Brain microvascular endothelial cell (primary cell): ENCODE results near the gene EPHB4.
"Not testable (repeated sequence)": the region's sequence is repeated elsewhere in the genome, so short reads cannot be mapped to it uniquely, and the experiment has no call there.

Experiments
- DNase-seq: peaks from one replicate; pipeline ENCODE4 v3.0.0-alpha.2; 2020
- H3K27ac ChIP-seq: fragments of 250-450 bp; sonication (Bioruptor Pico); 2 replicates; pipeline ENCODE4 v1.5.1; 2020; ENCODE audit warnings: mild to moderate bottlenecking, moderate library complexity
- H3K27me3 ChIP-seq: fragments of 250-450 bp; sonication (Bioruptor Pico); replicated peaks from 2 replicates; pipeline ENCODE4 v1.5.1; 2020; ENCODE audit warnings: mild to moderate bottlenecking
- H3K36me3 ChIP-seq: fragments of 250-450 bp; sonication (Bioruptor Pico); replicated peaks from 2 replicates; pipeline ENCODE4 v1.5.1; 2020; ENCODE audit warnings: mild to moderate bottlenecking
- H3K4me3 ChIP-seq: 2 replicates; pipeline ENCODE4 v1.5.1; 2011; ENCODE audit warnings: low read depth, mild to moderate bottlenecking, control low read depth, low read length, moderate library complexity
- CTCF ChIP-seq: IDR thresholded peaks from 2 replicates; pipeline ENCODE4 v1.5.1; 2011; ENCODE audit warnings: low read depth, mild to moderate bottlenecking, moderate library complexity, low read length, control low read depth, inconsistent platforms; ENCODE audit errors: missing control alignments
- in situ Hi-C: cut with HindIII; loops from 2 replicates; pipeline ENCODE4 v1.10.0; 2017; ENCODE audit warnings: low sequenced_read_pairs, low pct_ligation_motif_present

The EPHB4 gene

GRCh38 chr7:100763556-100764140, 63.7 kb downstream of the EPHB4 start:
- in situ Hi-C loops, result no loop called here
- H3K27ac ChIP-seq, result no peak overlapping the region

GRCh38 chr7:100762841-100763240, 64.5 kb downstream of the EPHB4 start:
- in situ Hi-C loops, H3K36me3 ChIP-seq, H3K4me3 ChIP-seq, H3K27me3 ChIP-seq, H3K27ac ChIP-seq, DNase-seq: not testable (repeated sequence)

More at GRCh38 chr7:100763556-100764140, 63.7 kb downstream of the EPHB4 start:
- H3K4me3 ChIP-seq, result no peak overlapping the region
- no peak for TF ChIP-seq CTCF
- no peak for DNase-seq
- H3K36me3 ChIP-seq, result no peaks in the 10 kb centered on the region
- peaks cover 3% of the 10 kb centered on the region for H3K27me3 ChIP-seq

GRCh38 chr7:100759357-100760171, 67.8 kb downstream of the EPHB4 start:
- H3K27ac ChIP-seq, result no peak overlapping the region
- in situ Hi-C loops, result no loop called here
- no peak overlapping the region for H3K4me3 ChIP-seq
- no peak for DNase-seq
- TF ChIP-seq CTCF, result no peak
- no peaks in the 10 kb centered on the region for H3K27me3 ChIP-seq
- H3K36me3 ChIP-seq, result no peaks in the 10 kb centered on the region

- TF ChIP-seq CTCF, result no peak
- no peaks in the 10 kb centered on the region for H3K36me3 ChIP-seq
- no peak overlapping the region for H3K4me3 ChIP-seq
- no peak overlapping the region for H3K27ac ChIP-seq
- H3K27me3 ChIP-seq, result peaks cover 8% of the 10 kb centered on the region
- DNase-seq, result no peak
- in situ Hi-C loops, result no loop called here
Observed at GRCh38 chr7:100753750-100754149, 73.6 kb downstream of the EPHB4 start.

DNA sequence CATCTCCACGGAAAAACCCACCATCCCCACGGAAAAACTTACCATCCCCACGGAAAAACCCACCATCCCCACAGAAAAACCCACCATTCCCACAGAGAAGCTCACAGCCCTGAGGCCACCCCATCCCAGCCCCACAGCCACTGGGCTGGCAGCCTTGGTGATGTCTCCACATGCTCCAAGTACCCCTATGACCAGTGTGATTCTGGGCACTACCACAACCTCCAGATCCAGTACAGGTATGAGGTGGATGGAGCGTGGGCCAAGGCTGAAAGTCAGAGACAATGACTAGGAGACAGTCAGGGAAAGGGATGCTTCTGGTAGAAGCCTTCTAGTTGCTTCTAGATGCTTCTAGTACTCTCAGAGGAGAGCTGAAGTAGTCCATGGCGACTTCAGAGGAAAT, 74.3 kb downstream of the EPHB4 start:
- Histone ChIP-seq H3K27ac (no peak overlapping the region), H3K36me3 (no peaks in the 10 kb centered on the region), H3K4me3 (no peak overlapping the region), H3K27me3 (peaks cover 8% of the 10 kb centered on the region)
- DNase-seq, result no peak
- TF ChIP-seq CTCF, result no peak
- in situ Hi-C loops, result no loop called here
